A673 (cell line): ENCODE data around the gene CLDN24. TPM values are rescaled to one million over a fixed set of nuclear protein-coding genes. Genes with fewer than 3 reads are reported as not detected.

Experiments
- BruUV-seq: library from RNA; stranded (reverse); fragments of 400-500 nt; replicated peaks from 2 replicates; lab custom pipeline; 2021; lab: Mats Ljungman, UMichigan
- CTCF ChIA-PET: fragments of 300-600 bp; sonication (Branson Sonifier 250); formaldehyde crosslinking; loops from one replicate; lab custom pipeline; 2022; ENCODE audit warnings: antibody characterized with exemption; lab: Charles Lee
- POLR2A ChIA-PET: fragments of 300-600 bp; sonication (Branson Sonifier 250); formaldehyde crosslinking; loops from one replicate; lab custom pipeline; 2022; ENCODE audit warnings: antibody characterized with exemption; ENCODE audit not compliant: low non-redundant PET; lab: Charles Lee
- DNase-seq: peaks from one replicate; pipeline ENCODE4 v3.0.0-alpha.2; 2015; ENCODE audit warnings: low spot score
- H3K27ac ChIP-seq: fragments of 200-600 bp; sonication (generic); 2 replicates; pipeline ENCODE4 v1.5.1; 2016; ENCODE audit warnings: mixed run types, low read depth, mild to moderate bottlenecking, mixed read lengths, antibody characterized with exemption, low read length; ENCODE audit not compliant: poor library complexity, severe bottlenecking
- H3K27me3 ChIP-seq: fragments of 200-600 bp; sonication (generic); replicated peaks from 2 replicates; pipeline ENCODE4 v1.6.1; 2017; ENCODE audit warnings: mixed run types, low read depth, mild to moderate bottlenecking, mixed read lengths, antibody characterized with exemption, low read length; ENCODE audit not compliant: insufficient read depth, poor library complexity
- H3K36me3 ChIP-seq: fragments of 200-600 bp; sonication (generic); 2 replicates; pipeline ENCODE4 v1.6.1; 2016; ENCODE audit warnings: mixed run types, mild to moderate bottlenecking, mixed read lengths, antibody characterized with exemption, low read length; ENCODE audit not compliant: insufficient read depth, poor library complexity, severe bottlenecking
- H3K4me1 ChIP-seq: fragments of 200-600 bp; sonication (generic); 2 replicates; pipeline ENCODE4 v1.6.1; 2017; ENCODE audit warnings: mixed run types, mild to moderate bottlenecking, mixed read lengths, antibody characterized with exemption, low read length; ENCODE audit not compliant: insufficient read depth, poor library complexity, severe bottlenecking
- H3K4me3 ChIP-seq: fragments of 200-600 bp; sonication (generic); 2 replicates; pipeline ENCODE4 v1.5.1; 2016; ENCODE audit warnings: low read depth, mixed run types, mild to moderate bottlenecking, mixed read lengths, low read length; ENCODE audit not compliant: poor library complexity, severe bottlenecking
- H3K9me3 ChIP-seq: fragments of 200-600 bp; sonication (generic); 2 replicates; pipeline ENCODE4 v1.6.1; 2016; ENCODE audit warnings: mixed run types, low read depth, mild to moderate bottlenecking, mixed read lengths, antibody characterized with exemption, low read length; ENCODE audit not compliant: poor library complexity, severe bottlenecking
- EZH2 ChIP-seq: fragments of 200-600 bp; sonication (generic); IDR thresholded peaks from 2 replicates; pipeline ENCODE4 v1.6.1; 2017; ENCODE audit warnings: borderline replicate concordance, low read depth, mild to moderate bottlenecking, mixed read lengths, antibody characterized with exemption, low read length; ENCODE audit not compliant: poor library complexity, severe bottlenecking
- intact Hi-C: fragments of 100-400 bp; cut with micrococcal nuclease; formaldehyde crosslinking; loops from one replicate; pipeline ENCODE4 v1.10.0; 2022; ENCODE audit not compliant: unreplicated experiment
- total RNA-seq: library from RNA; stranded (reverse); gene quantifications from 2 replicates; pipeline ENCODE4 v1.2.3, GENCODE V29; 2021
- TF ChIP-seq, protein P1 (sequence below): fragments of 300-800, 200-600 bp; sonication (generic); conservative IDR thresholded peaks from 2 replicates; pipeline ENCODE4 v1.5.1; 2017; ENCODE audit warnings: low read depth, mild to moderate bottlenecking, antibody characterized with exemption, low read length, moderate library complexity, mixed read lengths

The CLDN24 gene
- total RNA-seq, 1 experiment from 2014 or later, result not detected

DNA sequence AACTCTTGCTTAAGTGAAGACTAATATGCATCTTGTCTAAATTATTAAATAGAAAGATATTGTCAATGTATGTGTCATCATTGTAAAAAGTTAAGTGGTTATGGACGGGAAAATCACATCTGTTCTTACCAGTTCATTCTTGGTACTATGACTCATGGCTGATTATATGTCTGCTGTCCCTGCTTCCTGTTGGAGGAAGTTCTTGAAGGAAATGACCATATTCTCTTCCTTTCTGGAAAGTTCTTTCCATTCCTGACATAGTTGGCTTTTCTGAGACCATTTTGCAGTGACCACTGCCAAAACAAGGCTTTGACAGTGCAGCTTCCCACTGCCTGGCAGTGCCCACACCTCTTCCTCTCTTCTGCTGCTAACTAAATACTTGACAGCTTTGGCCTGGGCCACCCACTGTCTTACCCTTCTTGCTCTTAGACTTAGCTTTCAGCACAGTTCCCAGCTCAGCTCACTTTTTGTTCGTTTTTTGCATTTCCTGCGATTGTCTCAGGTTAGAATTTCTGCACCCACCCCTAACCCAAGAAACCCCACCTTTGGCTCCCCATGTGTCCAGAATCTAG is 13.2 kb upstream of the CLDN24 start:
- peaks cover 3% of the 10 kb centered on the region for H3K4me1 ChIP-seq
- ChIA-PET CTCF (no interaction called here), POLR2A (no interaction called here)
- H3K4me3 ChIP-seq, result no peak overlapping the region
- no TSS peak for BruUV-seq
- H3K36me3 ChIP-seq, result no peaks in the 10 kb centered on the region
- H3K27ac ChIP-seq, result peak overlapping the region; percentile 45
- intact Hi-C loops, result loop anchor here (5.0 kb wide), 1 partner anchor 62 kb away; no protein-coding TSS in a partner anchor
- DNase-seq, result peak; percentile 83
- H3K9me3 ChIP-seq, result peaks cover 5% of the 10 kb centered on the region
- no peak for TF ChIP-seq EZH2
- TF ChIP-seq, protein P1, sequence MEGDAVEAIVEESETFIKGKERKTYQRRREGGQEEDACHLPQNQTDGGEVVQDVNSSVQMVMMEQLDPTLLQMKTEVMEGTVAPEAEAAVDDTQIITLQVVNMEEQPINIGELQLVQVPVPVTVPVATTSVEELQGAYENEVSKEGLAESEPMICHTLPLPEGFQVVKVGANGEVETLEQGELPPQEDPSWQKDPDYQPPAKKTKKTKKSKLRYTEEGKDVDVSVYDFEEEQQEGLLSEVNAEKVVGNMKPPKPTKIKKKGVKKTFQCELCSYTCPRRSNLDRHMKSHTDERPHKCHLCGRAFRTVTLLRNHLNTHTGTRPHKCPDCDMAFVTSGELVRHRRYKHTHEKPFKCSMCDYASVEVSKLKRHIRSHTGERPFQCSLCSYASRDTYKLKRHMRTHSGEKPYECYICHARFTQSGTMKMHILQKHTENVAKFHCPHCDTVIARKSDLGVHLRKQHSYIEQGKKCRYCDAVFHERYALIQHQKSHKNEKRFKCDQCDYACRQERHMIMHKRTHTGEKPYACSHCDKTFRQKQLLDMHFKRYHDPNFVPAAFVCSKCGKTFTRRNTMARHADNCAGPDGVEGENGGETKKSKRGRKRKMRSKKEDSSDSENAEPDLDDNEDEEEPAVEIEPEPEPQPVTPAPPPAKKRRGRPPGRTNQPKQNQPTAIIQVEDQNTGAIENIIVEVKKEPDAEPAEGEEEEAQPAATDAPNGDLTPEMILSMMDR, result no peak
- no peaks in the 10 kb centered on the region for H3K27me3 ChIP-seq

DNA sequence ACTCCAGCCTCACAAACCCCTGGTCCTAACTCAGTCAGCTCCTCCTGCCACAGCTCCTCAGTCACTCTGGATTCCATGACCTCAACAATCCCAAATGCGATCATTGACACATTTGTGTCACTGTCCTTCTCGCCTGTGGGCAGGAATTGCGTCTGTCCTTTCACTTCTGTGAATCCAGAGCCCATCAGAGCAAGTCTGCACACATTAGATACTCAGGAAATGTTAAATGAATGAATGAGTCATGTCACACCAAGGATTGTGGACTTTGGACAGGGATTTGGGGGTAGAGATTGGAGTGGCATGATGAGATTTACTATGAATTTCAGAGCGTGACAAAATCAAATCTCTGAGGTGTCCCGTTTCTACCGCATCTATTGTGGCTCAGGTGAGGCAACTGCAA is 11.8 kb upstream of the CLDN24 start:
- TF ChIP-seq, protein P1, result no peak
- TF ChIP-seq EZH2, result no peak

DNA sequence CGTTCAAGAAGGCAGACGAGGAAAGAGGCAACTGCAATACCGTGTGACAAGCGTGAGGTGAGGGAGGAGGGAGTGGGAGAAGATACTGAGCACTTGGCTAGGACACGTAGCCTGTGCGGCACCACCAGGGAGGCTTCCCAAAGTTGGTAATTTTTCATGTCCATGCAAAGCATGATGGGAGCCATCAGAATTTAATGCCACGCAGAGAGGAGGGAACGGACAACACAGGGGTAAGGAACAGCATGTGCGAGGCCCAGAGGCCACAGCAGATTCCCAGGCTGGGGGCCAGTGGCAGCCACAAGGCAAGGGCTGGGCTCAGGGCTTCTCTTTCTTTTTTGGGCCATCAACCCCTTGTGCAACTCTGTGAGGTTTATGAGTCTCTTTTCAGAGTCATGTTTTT is 11.0 kb upstream of the CLDN24 start:
- Histone ChIP-seq H3K27ac (no peak overlapping the region), H3K27me3 (no peaks in the 10 kb centered on the region), H3K36me3 (no peaks in the 10 kb centered on the region), H3K4me1 (peaks cover 3% of the 10 kb centered on the region), H3K4me3 (no peak overlapping the region), H3K9me3 (peaks cover 5% of the 10 kb centered on the region)
- no peak for TF ChIP-seq EZH2
- TF ChIP-seq, protein P1, result no peak
- intact Hi-C loops, result no loop called here
- DNase-seq, result no peak
- no TSS peak for BruUV-seq
- ChIA-PET CTCF (no interaction called here), POLR2A (no interaction called here)

More for the DNA sequence above, 11.8 kb upstream of the CLDN24 start:
- peaks cover 5% of the 10 kb centered on the region for H3K9me3 ChIP-seq
- H3K27ac ChIP-seq, result no peak overlapping the region
- H3K27me3 ChIP-seq, result no peaks in the 10 kb centered on the region
- intact Hi-C loops, result no loop called here
- CTCF ChIA-PET, result no interaction called here
- H3K4me3 ChIP-seq, result no peak overlapping the region
- POLR2A ChIA-PET, result no interaction called here
- H3K4me1 ChIP-seq, result peaks cover 3% of the 10 kb centered on the region
- peak; percentile 35 for DNase-seq
- no TSS peak for BruUV-seq
- H3K36me3 ChIP-seq, result no peaks in the 10 kb centered on the region
